HEK293 (cell line): ENCODE measurements around the gene WDFY3.

ENCODE experiments used
- CTCF ChIA-PET: fragments of 350-600 bp; formaldehyde crosslinking; extraction: SDS; loops from one replicate; lab custom pipeline; 2021; ENCODE audit warnings: antibody characterized with exemption; lab: Yijun Ruan, JAX
- POLR2A ChIA-PET: fragments of 300-600 bp; formaldehyde crosslinking; extraction: SDS; loops from one replicate; lab custom pipeline; 2020; ENCODE audit warnings: antibody characterized with exemption, inconsistent platforms; lab: Yijun Ruan, JAX
- H3K27ac ChIP-seq: fragments of 200-500 bp; sonication (Bioruptor generic); 2 replicates; pipeline ENCODE4 v1.5.1; 2014; ENCODE audit warnings: low read depth, low read length, control low read depth, inconsistent platforms; ENCODE audit errors: extremely low read depth
- H3K36me3 ChIP-seq, 2 experiments: fragments of 200-500 bp in 1 of 2; sonication (Bioruptor generic) in 1 of 2; 1 replicate in 1 of 2; 2 replicates in 1 of 2; pipeline ENCODE4 v1.5.1; 2014 to 2017; ENCODE audit warnings: inconsistent platforms in 2 of 2, low read length in 2 of 2; ENCODE audit not compliant: control insufficient read depth in 2 of 2, insufficient read depth in 1 of 2
- H3K4me1 ChIP-seq: fragments of 200-500 bp; sonication (Bioruptor generic); 2 replicates; pipeline ENCODE4 v1.5.1; 2014; ENCODE audit warnings: mild to moderate bottlenecking, low read length, inconsistent platforms; ENCODE audit not compliant: control insufficient read depth, insufficient read depth
- H3K4me3 ChIP-seq: 2 replicates; pipeline ENCODE4 v1.5.1; 2011; ENCODE audit warnings: low read depth, mild to moderate bottlenecking, control low read depth, low read length, moderate library complexity
- H3K9me3 ChIP-seq: fragments of 200-500 bp; sonication (Bioruptor generic); 2 replicates; pipeline ENCODE4 v1.5.1; 2014; ENCODE audit warnings: low read depth, low read length, inconsistent platforms; ENCODE audit not compliant: control insufficient read depth, insufficient read depth
- BCL11B ChIP-seq: fragments of 450-650 bp; formaldehyde crosslinking; IDR thresholded peaks from 2 replicates; pipeline ENCODE4 v1.5.1; 2016; ENCODE audit warnings: low read depth, missing biosample characterization, missing genetic modification characterization
- ELK4 ChIP-seq: IDR thresholded peaks from 2 replicates; pipeline ENCODE4 v1.6.1; 2011; ENCODE audit warnings: mild to moderate bottlenecking, low read depth, low read length, borderline replicate concordance
- MEIS1 ChIP-seq: sonication (generic); formaldehyde crosslinking; IDR thresholded peaks from 2 replicates; pipeline ENCODE4 v1.8.1; 2022; ENCODE audit warnings: missing genetic modification reagents, mild to moderate bottlenecking, borderline replicate concordance
- OSR2 ChIP-seq: fragments of 450-650 bp; formaldehyde crosslinking; IDR thresholded peaks from 2 replicates; pipeline ENCODE4 v1.5.1; 2016; ENCODE audit warnings: missing biosample characterization, missing genetic modification characterization
- PATZ1 ChIP-seq: fragments of 450-650 bp; formaldehyde crosslinking; IDR thresholded peaks from 2 replicates; pipeline ENCODE4 v1.5.1; 2016; ENCODE audit warnings: missing biosample characterization, missing genetic modification characterization
- SP3 ChIP-seq: fragments of 450-650 bp; formaldehyde crosslinking; IDR thresholded peaks from 2 replicates; pipeline ENCODE4 v1.5.1; 2016; ENCODE audit warnings: missing biosample characterization, missing genetic modification characterization
- ZNF140 ChIP-seq: fragments of 450-650 bp; formaldehyde crosslinking; IDR thresholded peaks from 2 replicates; pipeline ENCODE4 v1.5.1; 2016; ENCODE audit warnings: missing biosample characterization, missing genetic modification characterization
- ZNF155 ChIP-seq: fragments of 450-650 bp; formaldehyde crosslinking; IDR thresholded peaks from 2 replicates; pipeline ENCODE4 v1.5.1; 2016; ENCODE audit warnings: missing biosample characterization, missing genetic modification characterization
- ZNF2 ChIP-seq: fragments of 450-650 bp; formaldehyde crosslinking; IDR thresholded peaks from 2 replicates; pipeline ENCODE4 v1.5.1; 2016; ENCODE audit warnings: missing biosample characterization, missing genetic modification characterization
- ZNF391 ChIP-seq: fragments of 450-650 bp; formaldehyde crosslinking; IDR thresholded peaks from 2 replicates; pipeline ENCODE4 v1.5.1; 2016; ENCODE audit warnings: low read depth, missing biosample characterization, missing genetic modification characterization, borderline replicate concordance
- ZNF529 ChIP-seq: fragments of 450-650 bp; formaldehyde crosslinking; IDR thresholded peaks from 2 replicates; pipeline ENCODE4 v1.5.1; 2017; ENCODE audit warnings: missing genetic modification characterization, missing biosample characterization; ENCODE audit not compliant: insufficient replicate concordance
- ZNF560 ChIP-seq: fragments of 450-650 bp; formaldehyde crosslinking; IDR thresholded peaks from 2 replicates; pipeline ENCODE4 v1.5.1; 2017; ENCODE audit warnings: missing biosample characterization, missing genetic modification characterization, borderline replicate concordance
- ZNF596 ChIP-seq: fragments of 450-650 bp; IDR thresholded peaks from 2 replicates; pipeline ENCODE4 v1.5.0; 2018; ENCODE audit warnings: missing biosample characterization, mild to moderate bottlenecking, missing genetic modification characterization, moderate library complexity
- ZNF707 ChIP-seq: fragments of 450-650 bp; formaldehyde crosslinking; IDR thresholded peaks from 2 replicates; pipeline ENCODE4 v1.5.1; 2016; ENCODE audit warnings: missing biosample characterization, missing genetic modification characterization
- ZNF747 ChIP-seq: fragments of 450-650 bp; formaldehyde crosslinking; IDR thresholded peaks from 2 replicates; pipeline ENCODE4 v1.5.1; 2016; ENCODE audit warnings: missing biosample characterization, missing genetic modification characterization
- ZNF837 ChIP-seq: fragments of 450-650 bp; formaldehyde crosslinking; IDR thresholded peaks from 2 replicates; pipeline ENCODE4 v1.5.1; 2016; ENCODE audit warnings: missing biosample characterization, missing genetic modification characterization
- ZSCAN16 ChIP-seq: fragments of 450-650 bp; formaldehyde crosslinking; IDR thresholded peaks from 2 replicates; pipeline ENCODE4 v1.5.1; 2016; ENCODE audit warnings: missing biosample characterization, missing genetic modification characterization

The WDFY3 gene

GRCh38 chr4:84623661-84624060 is 342.8 kb downstream of the WDFY3 start (continued):
- TF ChIP-seq ZNF747 (no peak), ZNF707 (tag by site-specific recombination) (no peak), ZNF2 (tag by site-specific recombination) (no peak), OSR2 (tag by site-specific recombination) (no peak), BCL11B (no peak)

DNA sequence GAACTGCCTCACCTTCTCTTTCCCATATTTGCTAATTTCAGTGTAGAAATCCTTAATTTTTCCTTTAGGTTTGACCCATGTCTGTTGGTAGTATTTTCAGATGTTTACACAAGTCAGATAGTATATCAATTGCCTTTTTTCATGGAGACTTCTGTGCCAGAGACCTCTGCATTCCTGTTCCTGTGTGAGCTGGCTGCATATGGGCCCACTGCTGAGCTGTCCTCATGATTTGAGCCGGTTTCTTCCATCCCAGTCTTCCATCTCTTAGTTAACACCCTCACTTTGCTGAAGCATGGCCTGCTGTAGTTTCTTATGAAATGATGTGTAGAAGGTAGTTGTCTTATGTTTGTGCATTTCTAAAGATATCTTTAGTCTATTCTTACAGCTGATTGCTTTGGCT is 343.5 kb downstream of the WDFY3 start:
- Histone ChIP-seq H3K27ac (no peak overlapping the region), H3K4me1 (no peaks in the 10 kb centered on the region), H3K4me3 (no peak overlapping the region), H3K9me3 (no peaks in the 10 kb centered on the region), H3K36me3 (peaks cover 3 to 11% of the 10 kb centered on the region in 2 experiments; a peak in 2 of 3 replicates)
- POLR2A ChIA-PET, result no interaction called here
- TF ChIP-seq ZNF391 (tag by site-specific recombination) (no peak), ZSCAN16 (tag by site-specific recombination) (no peak), SP3 (tag by site-specific recombination) (no peak), MEIS1 (no peak), ELK4 (no peak), ZNF529 (tag by site-specific recombination) (no peak), ZNF140 (tag by site-specific recombination) (no peak), ZNF837 (tag by site-specific recombination) (no peak), ZNF155 (tag by site-specific recombination) (no peak), PATZ1 (no peak), ZNF560 (tag by site-specific recombination) (no peak), ZNF596 (no peak)
- CTCF ChIA-PET, result no interaction called here
